Measurements from ENCODE around the gene CASKIN1.

- TF ChIP-seq CTCF (IDR thresholded peaks at IDR 0.05) (no peak), POLR2A (IDR thresholded peaks at IDR 0.05) (no peak)
These were observed 9.2 kb downstream of the CASKIN1 start for GRCh38 chr16:2187212-2187611.
